Glutamatergic neuron (in vitro differentiated cells): Measurements from ENCODE around the gene ZMYM5. TPM values are rescaled to one million over a fixed set of nuclear protein-coding genes. Genes with fewer than 3 reads are reported as not detected.
"Not testable (repeated sequence)": the region's sequence is repeated elsewhere in the genome, so short reads cannot be mapped to it uniquely, and the experiment has no call there.

Experiments
- DNase-seq: peaks from one replicate; pipeline ENCODE4 v3.0.0; 2022
- H3K27ac Mint-ChIP-seq: one replicate; pipeline ENCODE4 v1.8.0; 2020; ENCODE audit warnings: mild to moderate bottlenecking, mixed read lengths, inconsistent platforms; ENCODE audit not compliant: unreplicated experiment
- H3K27me3 Mint-ChIP-seq: one replicate; pipeline ENCODE4 v1.8.0; 2020; ENCODE audit warnings: mild to moderate bottlenecking, moderate library complexity, mixed read lengths, inconsistent platforms; ENCODE audit not compliant: unreplicated experiment
- H3K36me3 Mint-ChIP-seq: one replicate; pipeline ENCODE4 v1.8.0; 2020; ENCODE audit warnings: mild to moderate bottlenecking, mixed read lengths, inconsistent platforms; ENCODE audit not compliant: unreplicated experiment
- H3K4me1 Mint-ChIP-seq: one replicate; pipeline ENCODE4 v1.8.0; 2020; ENCODE audit warnings: mild to moderate bottlenecking, low read depth, mixed read lengths, inconsistent platforms; ENCODE audit not compliant: unreplicated experiment
- H3K4me3 Mint-ChIP-seq: one replicate; pipeline ENCODE4 v1.8.0; 2020; ENCODE audit warnings: mild to moderate bottlenecking, mixed read lengths, inconsistent platforms; ENCODE audit not compliant: unreplicated experiment
- H3K9me3 Mint-ChIP-seq: one replicate; pipeline ENCODE4 v1.8.0; 2020; ENCODE audit warnings: mild to moderate bottlenecking, moderate library complexity, mixed read lengths, inconsistent platforms; ENCODE audit not compliant: unreplicated experiment
- total RNA-seq: library from RNA; stranded (reverse); fragmentation: NEBNext Ultra II Directional; extraction: Animal tissue kit (Norgen Biotek cat#: 25700); gene quantifications from one replicate; pipeline ENCODE4 v1.2.1, GENCODE V29; 2021; ENCODE audit not compliant: unreplicated experiment
- TF ChIP-seq, protein P1 (sequence below): fragments of 200-600 bp; sonication (generic); IDR thresholded peaks from one replicate; pipeline ENCODE4 v1.5.0; 2021; ENCODE audit not compliant: partially characterized antibody, unreplicated experiment

The ZMYM5 gene
- total RNA-seq, 1 donor from 2014 or later = 20.1 TPM

- TF ChIP-seq, protein P1, sequence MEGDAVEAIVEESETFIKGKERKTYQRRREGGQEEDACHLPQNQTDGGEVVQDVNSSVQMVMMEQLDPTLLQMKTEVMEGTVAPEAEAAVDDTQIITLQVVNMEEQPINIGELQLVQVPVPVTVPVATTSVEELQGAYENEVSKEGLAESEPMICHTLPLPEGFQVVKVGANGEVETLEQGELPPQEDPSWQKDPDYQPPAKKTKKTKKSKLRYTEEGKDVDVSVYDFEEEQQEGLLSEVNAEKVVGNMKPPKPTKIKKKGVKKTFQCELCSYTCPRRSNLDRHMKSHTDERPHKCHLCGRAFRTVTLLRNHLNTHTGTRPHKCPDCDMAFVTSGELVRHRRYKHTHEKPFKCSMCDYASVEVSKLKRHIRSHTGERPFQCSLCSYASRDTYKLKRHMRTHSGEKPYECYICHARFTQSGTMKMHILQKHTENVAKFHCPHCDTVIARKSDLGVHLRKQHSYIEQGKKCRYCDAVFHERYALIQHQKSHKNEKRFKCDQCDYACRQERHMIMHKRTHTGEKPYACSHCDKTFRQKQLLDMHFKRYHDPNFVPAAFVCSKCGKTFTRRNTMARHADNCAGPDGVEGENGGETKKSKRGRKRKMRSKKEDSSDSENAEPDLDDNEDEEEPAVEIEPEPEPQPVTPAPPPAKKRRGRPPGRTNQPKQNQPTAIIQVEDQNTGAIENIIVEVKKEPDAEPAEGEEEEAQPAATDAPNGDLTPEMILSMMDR = no peak
- Mint-ChIP-seq H3K36me3 (peaks cover 4% of the 10 kb centered on the region), H3K27ac (peak overlapping the region; percentile 95), H3K4me1 (peaks cover 12% of the 10 kb centered on the region), H3K27me3 (peaks cover 12% of the 10 kb centered on the region), H3K4me3 (peak overlapping the region; percentile 98), H3K9me3 (peaks cover 21% of the 10 kb centered on the region)
- no peak for DNase-seq
These were observed 752 bp downstream of the ZMYM5 start for GRCh38 chr13:19862481-19863313.

GRCh38 chr13:19861762-19862161 is 1.7 kb downstream of the ZMYM5 start:
- Mint-ChIP-seq H3K36me3 (peaks cover 4% of the 10 kb centered on the region), H3K27me3 (peaks cover 14% of the 10 kb centered on the region), H3K4me3 (peak overlapping the region; percentile 98), H3K27ac (peak overlapping the region; percentile 95), H3K9me3 (peaks cover 21% of the 10 kb centered on the region), H3K4me1 (peaks cover 12% of the 10 kb centered on the region)
- TF ChIP-seq, protein P1 = no peak
- no peak for DNase-seq

DNA sequence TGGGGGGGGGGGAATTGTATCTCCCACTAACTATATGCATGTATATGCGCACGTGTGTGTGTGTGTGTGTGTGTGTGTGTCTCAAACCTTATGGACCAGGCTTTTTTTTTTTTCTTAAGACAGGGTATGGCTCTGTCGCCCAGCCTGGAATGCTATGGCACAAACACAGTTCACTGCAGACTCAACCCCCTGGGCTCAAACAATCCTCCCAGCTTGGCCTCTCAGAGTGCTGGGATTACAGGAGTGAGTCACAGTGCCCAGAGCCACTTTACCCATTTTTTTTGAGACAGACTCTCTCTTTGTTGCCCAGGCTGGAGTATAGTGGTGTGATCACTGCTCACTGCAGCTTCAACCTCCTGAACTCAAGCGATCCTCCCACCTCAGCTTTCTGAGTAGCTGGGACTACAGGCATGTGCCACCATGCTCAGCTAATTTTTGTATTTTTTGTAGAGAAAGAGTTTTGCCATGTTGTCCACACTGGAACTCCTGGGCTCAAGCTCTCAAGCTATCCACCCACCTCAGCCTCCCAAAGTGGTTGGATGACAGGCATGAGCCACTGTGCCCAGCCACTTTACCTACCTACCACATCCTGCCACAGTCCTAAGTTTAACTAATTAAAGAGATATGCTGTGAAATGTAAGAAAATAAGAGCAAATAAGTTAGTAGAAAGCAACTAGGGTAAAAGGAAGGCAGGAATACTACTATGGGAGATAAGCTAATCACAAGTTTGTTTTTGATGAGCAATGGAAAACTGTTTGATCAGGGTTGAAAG is 2.4 kb downstream of the ZMYM5 start:
- H3K4me1 Mint-ChIP-seq = peaks cover 12% of the 10 kb centered on the region
- TF ChIP-seq, protein P1 = no peak
- peak overlapping the region; percentile 95 for H3K27ac Mint-ChIP-seq
- no peak for DNase-seq
- peaks cover 14% of the 10 kb centered on the region for H3K27me3 Mint-ChIP-seq
- peaks cover 21% of the 10 kb centered on the region for H3K9me3 Mint-ChIP-seq
- H3K4me3 Mint-ChIP-seq = peak overlapping the region; percentile 98
- H3K36me3 Mint-ChIP-seq = peaks cover 4% of the 10 kb centered on the region

- H3K9me3 Mint-ChIP-seq = peaks cover 12% of the 10 kb centered on the region
- H3K36me3 Mint-ChIP-seq, H3K27me3 Mint-ChIP-seq, H3K27ac Mint-ChIP-seq, H3K4me3 Mint-ChIP-seq, H3K4me1 Mint-ChIP-seq, DNase-seq: not testable (repeated sequence)
These were observed 5.8 kb downstream of the ZMYM5 start for GRCh38 chr13:19857637-19858036.

DNA sequence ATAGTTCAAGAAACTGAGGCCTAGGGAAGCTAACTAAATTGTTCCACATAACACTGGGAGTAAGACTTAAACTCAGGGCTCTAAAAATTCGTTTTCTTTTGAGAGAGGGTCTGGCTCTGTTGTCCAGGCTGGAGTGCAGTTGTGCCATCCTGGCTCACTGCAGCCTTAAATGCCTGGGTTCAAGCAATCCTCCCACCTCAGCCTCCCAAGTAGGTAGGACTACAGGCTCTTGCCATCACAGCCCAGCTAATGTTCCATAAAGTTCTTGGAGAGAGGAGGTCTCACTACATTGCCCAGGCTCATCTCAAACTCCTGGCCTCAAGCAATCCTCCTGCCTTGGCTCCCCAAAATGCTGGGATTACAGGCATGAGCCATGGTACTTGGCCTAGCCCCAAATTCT is 10.7 kb downstream of the ZMYM5 start:
- TF ChIP-seq, protein P1 = no peak
- DNase-seq = no peak
- Mint-ChIP-seq H3K27me3 (peaks cover 2% of the 10 kb centered on the region), H3K4me3 (no peak overlapping the region), H3K9me3 (no peaks in the 10 kb centered on the region), H3K27ac (no peak overlapping the region), H3K36me3 (no peaks in the 10 kb centered on the region), H3K4me1 (no peaks in the 10 kb centered on the region)
